CD4-positive, alpha-beta T cell treated with Interleukin-10 for 1 hour (primary cell): ENCODE measurements around the gene ACHE.

ENCODE experiments used
- DNase-seq: peaks from one replicate; pipeline ENCODE4 v3.0.0-alpha.2; 2020

The ACHE gene

GRCh38 chr7:100896732-100897608 is 1.3 kb upstream of the ACHE start:
- DNase-seq = peak; percentile 73

- peak; percentile 55 for DNase-seq
These were observed 456 bp upstream of the ACHE start for GRCh38 chr7:100895956-100896731.

- peak; percentile 61 for DNase-seq
These were observed 608 bp downstream of the ACHE start for GRCh38 chr7:100894860-100895700.

GRCh38 chr7:100893910-100894721 is 1.6 kb downstream of the ACHE start:
- DNase-seq = no peak

GRCh38 chr7:100893318-100893895 is 2.3 kb downstream of the ACHE start:
- DNase-seq = no peak

GRCh38 chr7:100892364-100893317 is 3.0 kb downstream of the ACHE start:
- no peak for DNase-seq

- DNase-seq = no peak
These were observed 4.0 kb downstream of the ACHE start for GRCh38 chr7:100891568-100892247.

GRCh38 chr7:100890653-100891567 is 4.8 kb downstream of the ACHE start:
- DNase-seq = no peak

GRCh38 chr7:100888988-100889750 is 6.5 kb downstream of the ACHE start, which contains the start of gene UFSP1:
Gene UFSP1 (minus strand): TSS chr7:100889715. CDS start chr7:100889271, 444 bp downstream.
- no peak for DNase-seq

GRCh38 chr7:100888291-100888987 is 7.2 kb downstream of the ACHE start:
- DNase-seq = no peak

- DNase-seq = peak; percentile 74
These were observed 8.0 kb downstream of the ACHE start for GRCh38 chr7:100887516-100888290.

GRCh38 chr7:100886936-100887515 is 8.7 kb downstream of the ACHE start:
- no peak for DNase-seq

- DNase-seq = no peak
These were observed 9.3 kb downstream of the ACHE start for GRCh38 chr7:100886142-100886935.

GRCh38 chr7:100885440-100886141 is 10.1 kb downstream of the ACHE start:
- DNase-seq = no peak
